Spleen (tissue), 11 donors: Measurements from ENCODE around the gene RAB35. TPM values are rescaled to one million over a fixed set of nuclear protein-coding genes. Genes with fewer than 3 reads are reported as not detected.
"Not testable (repeated sequence)": the region's sequence is repeated elsewhere in the genome, so short reads cannot be mapped to it uniquely, and the experiment has no call there.

ENCODE experiments used
- DNase-seq: peaks from one replicate; pipeline ENCODE4 v3.0.0-alpha.2; 2020
- H3K27ac ChIP-seq, 8 donors: fragments of 200-600 bp; sonication (generic) in 7 of 8; 1 replicate in 4 of 8; 2 replicates in 4 of 8; pipeline versions ENCODE4 v1.5.0 to v1.8.0; 2016 to 2021; ENCODE audit warnings: inconsistent platforms in 4 of 8, mild to moderate bottlenecking in 4 of 8, moderate library complexity in 1 of 8
- H3K27me3 ChIP-seq, 7 donors: fragments of 200-600 bp; sonication (generic) in 6 of 7; replicated peaks in 1 of 7; 1 replicate in 4 of 7; 2 replicates in 3 of 7; pipeline versions ENCODE4 v1.5.0 to v1.8.0; 2016 to 2021; ENCODE audit warnings: inconsistent platforms in 3 of 7, mild to moderate bottlenecking in 1 of 7
- H3K36me3 ChIP-seq, 6 donors: fragments of 200-600 bp; sonication (generic) in 5 of 6; 1 replicate in 4 of 6; 2 replicates in 2 of 6; pipeline versions ENCODE4 v1.5.0 to v1.8.0; 2016 to 2021; ENCODE audit warnings: inconsistent platforms in 2 of 6
- H3K4me1 ChIP-seq, 6 donors: fragments of 200-600 bp; sonication (generic) in 5 of 6; 1 replicate in 3 of 6; 2 replicates in 3 of 6; pipeline versions ENCODE4 v1.5.0 to v1.8.0; 2016 to 2021; ENCODE audit warnings: inconsistent platforms in 3 of 6
- H3K4me3 ChIP-seq, 8 donors: fragments of 200-600 bp; sonication (generic) in 7 of 8; 1 replicate in 4 of 8; 2 replicates in 4 of 8; pipeline versions ENCODE4 v1.5.0 to v1.8.0; 2016 to 2021; ENCODE audit warnings: inconsistent platforms in 4 of 8, mild to moderate bottlenecking in 4 of 8, moderate library complexity in 2 of 8
- H3K9me3 ChIP-seq, 8 donors: fragments of 200-600 bp; sonication (generic) in 7 of 8; 1 replicate in 4 of 8; 2 replicates in 4 of 8; pipeline versions ENCODE4 v1.5.0 to v1.8.0; 2016 to 2021; ENCODE audit warnings: inconsistent platforms in 4 of 8
- POLR2A ChIP-seq, 3 donors: fragments of 450-650 bp; IDR thresholded peaks; one replicate each; pipeline ENCODE4 v1.5.1; 2017; ENCODE audit warnings: antibody characterized with exemption in 3 of 3, mild to moderate bottlenecking in 1 of 3
- POLR2AphosphoS5 ChIP-seq, 3 donors: sonication (generic); formaldehyde crosslinking; IDR thresholded peaks; one replicate each; pipeline ENCODE4 v1.5.1; 2017; ENCODE audit warnings: antibody characterized with exemption in 3 of 3
- WGBS, 5 donors: extraction: QIAGEN DNeasy Blood & Tissue Kit in 3 of 5; methylation state at CpG; one replicate each; pipeline versions ENCODE4 v1.1.5 to v1.1.7; 2013 to 2018; 5-methylcytosine and 5-hydroxymethylcytosine counted together
- intact Hi-C: fragments of 100-400 bp; cut with DNase I; formaldehyde crosslinking; loops from one replicate; pipeline ENCODE4 v1.15.0; 2023; ENCODE audit warnings: low total_unique reads
- microRNA-seq, 3 donors: library from miRNA; unstranded; fragments of <30 nt; microRNA quantifications; one replicate each; pipeline versions ENCODE4 to v1.1.0, GENCODE V29; 2019 to 2020
- polyA plus RNA-seq, 3 donors: library from polyadenylated mRNA; stranded (reverse); fragments of 200-250 nt; gene quantifications; one replicate each; pipeline ENCODE4 v1.2.1, GENCODE V29; 2013
- small RNA-seq, 4 donors: library from RNA; depleted of rRNA; stranded (forward); fragments of <200 nt; gene quantifications; one replicate each; pipeline ENCODE3, GENCODE V24; 2016
- total RNA-seq, 7 donors: library from RNA; depleted of rRNA in 3 of 7; stranded (reverse); fragments of >200 nt in 3 of 7; fragmentation: NEBNext Ultra II Directional in 4 of 7; extraction: Animal tissue kit (Norgen Biotek cat#: 25700) in 4 of 7; gene quantifications; one replicate each; pipeline versions ENCODE4 v1.1.0 to v1.2.1, GENCODE V29; 2016 to 2021
- TF ChIP-seq, protein P1 (sequence below), 11 experiments: fragments of 200-600 bp in 7 of 11; fragments of 450-650 bp in 4 of 11; sonication (generic) in 4 of 11; IDR thresholded peaks in 8 of 11; conservative IDR thresholded peaks in 3 of 11; 1 replicate in 7 of 11; 2 replicates in 4 of 11; pipeline versions ENCODE4 v1.4.0 to v1.8.0; 2016 to 2021; ENCODE audit warnings: antibody characterized with exemption in 11 of 11, inconsistent platforms in 4 of 11, mild to moderate bottlenecking in 1 of 11
- donor health status: healthy with polysubstance abuse.
- donor health status: DM: no; HTN: no; CAD: no; lungs with moderate emphysema.
- donor health status: DM: no; HTN: no; CAD: no.
- donor health status: Bipolar disorder and iron deficiency.
- donor health status: healthy.
- donor health status: DM: no; HTN: no; CAD: no.
- donor health status: DM: yes; HTN: yes; CAD: no.

Gene RAB35
- total and polyA plus RNA-seq, 10 donors, result 14.8 to 69.8 (median 40.1) TPM

DNA sequence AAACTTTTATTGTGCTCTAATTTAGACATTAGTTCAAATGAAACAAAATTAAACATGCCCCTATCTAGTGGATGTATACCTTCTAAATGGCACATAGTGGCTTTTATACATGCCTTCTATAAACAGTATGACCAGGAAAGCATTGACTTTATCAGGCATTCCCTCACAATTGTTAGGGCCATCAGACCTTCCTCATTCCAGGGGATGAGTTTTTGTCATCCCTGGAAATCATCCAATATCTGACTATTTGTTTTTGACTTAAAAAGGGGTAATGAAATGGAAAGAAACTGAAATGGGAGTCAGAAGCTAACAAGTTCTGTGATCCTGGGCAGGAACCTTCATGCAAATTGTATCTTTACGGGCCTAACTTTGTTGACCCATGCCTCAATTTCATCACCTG, 69.5 kb downstream of the RAB35 start:
- no peak overlapping the region for H3K4me3 ChIP-seq
- 88 to 94% (median 91%) methylated on average over 1 of the region's 1 CpG for WGBS, 5 donors
- TF ChIP-seq POLR2A (IDR thresholded peaks at IDR 0.05), result no peak
- TF ChIP-seq POLR2AphosphoS5 (IDR thresholded peaks at IDR 0.05), result no peak
- TF ChIP-seq, protein P1, sequence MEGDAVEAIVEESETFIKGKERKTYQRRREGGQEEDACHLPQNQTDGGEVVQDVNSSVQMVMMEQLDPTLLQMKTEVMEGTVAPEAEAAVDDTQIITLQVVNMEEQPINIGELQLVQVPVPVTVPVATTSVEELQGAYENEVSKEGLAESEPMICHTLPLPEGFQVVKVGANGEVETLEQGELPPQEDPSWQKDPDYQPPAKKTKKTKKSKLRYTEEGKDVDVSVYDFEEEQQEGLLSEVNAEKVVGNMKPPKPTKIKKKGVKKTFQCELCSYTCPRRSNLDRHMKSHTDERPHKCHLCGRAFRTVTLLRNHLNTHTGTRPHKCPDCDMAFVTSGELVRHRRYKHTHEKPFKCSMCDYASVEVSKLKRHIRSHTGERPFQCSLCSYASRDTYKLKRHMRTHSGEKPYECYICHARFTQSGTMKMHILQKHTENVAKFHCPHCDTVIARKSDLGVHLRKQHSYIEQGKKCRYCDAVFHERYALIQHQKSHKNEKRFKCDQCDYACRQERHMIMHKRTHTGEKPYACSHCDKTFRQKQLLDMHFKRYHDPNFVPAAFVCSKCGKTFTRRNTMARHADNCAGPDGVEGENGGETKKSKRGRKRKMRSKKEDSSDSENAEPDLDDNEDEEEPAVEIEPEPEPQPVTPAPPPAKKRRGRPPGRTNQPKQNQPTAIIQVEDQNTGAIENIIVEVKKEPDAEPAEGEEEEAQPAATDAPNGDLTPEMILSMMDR (IDR thresholded peaks at IDR 0.05 in 8 of 11, conservative IDR thresholded peaks at IDR 0.05 in 3 of 11), result no peak
- H3K36me3 ChIP-seq, result no peaks in the 10 kb centered on the region
- H3K27ac ChIP-seq, result no peak overlapping the region
- H3K27me3 ChIP-seq, result no peaks in the 10 kb centered on the region
- intact Hi-C loops, result no loop called here
- H3K9me3 ChIP-seq, result no peaks in the 10 kb centered on the region
- no peaks in the 10 kb centered on the region for H3K4me1 ChIP-seq
- DNase-seq, result no peak

DNA sequence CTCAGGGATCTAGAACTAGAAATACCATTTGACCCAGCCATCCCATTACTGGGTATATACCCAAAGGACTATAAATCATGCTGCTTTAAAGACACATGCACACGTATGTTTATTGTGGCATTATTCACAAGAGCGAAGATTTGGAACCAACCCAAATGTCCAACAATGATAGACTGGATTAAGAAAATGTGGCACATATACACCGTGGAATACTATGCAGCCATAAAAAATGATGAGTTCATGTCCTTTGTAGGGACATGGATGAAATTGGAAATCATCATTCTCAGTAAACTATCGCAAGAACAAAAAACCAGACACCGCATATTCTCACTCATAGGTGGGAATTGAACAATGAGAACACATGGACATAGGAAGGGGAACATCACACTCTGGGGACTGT, 71.2 kb downstream of the RAB35 start:
- 81 to 97% (median 93%) methylated on average over 3 to 5 of the region's 5 CpGs for WGBS, 5 donors
- H3K36me3 ChIP-seq, H3K27me3 ChIP-seq, intact Hi-C loops, H3K4me1 ChIP-seq, DNase-seq, H3K27ac ChIP-seq, H3K9me3 ChIP-seq, H3K4me3 ChIP-seq: not testable (repeated sequence)

Small RNA genes within 50 kb of the gene (microRNA-seq; reads per million reads assigned to microRNA genes)
- gene MIR4498, result 0 to 0.57 (median 0.36) reads per million in 3 donors

Small RNA genes within 50 kb of the gene (small RNA-seq; reads per million reads assigned to genes)
- 0 reads per million in 4 donors for gene AC004812.1
- gene MIR4498, result 0 reads per million in 4 donors

Other genes starting within 250 kb of the RAB35 start
- 10 to 100 TPM; 12.9 to 54.3 (median 30.2) TPM for gene CIT, start 239.4 kb downstream of the RAB35 start, total RNA-seq
- gene CIT, start 239.4 kb downstream of the RAB35 start, polyA plus RNA-seq, result 1 to 10 TPM; 1.9 to 3.7 (median 2.0) TPM
- gene BICDL1, start 127.5 kb downstream of the RAB35 start, total RNA-seq, result 10 to 100 TPM in 2 of 7 donors, 1 to 10 TPM in 5; 4.5 to 16.0 (median 9.8) TPM
- 1 to 10 TPM; 5.8 to 9.0 (median 7.0) TPM for gene BICDL1, start 127.5 kb downstream of the RAB35 start, polyA plus RNA-seq
- 100 to 1,000 TPM in 4 of 7 donors, 10 to 100 TPM in 3; 91.6 to 131 (median 106) TPM for gene GCN1, start 78.0 kb upstream of the RAB35 start, total RNA-seq
- gene GCN1, start 78.0 kb upstream of the RAB35 start, polyA plus RNA-seq, result 10 to 100 TPM; 10.4 to 22.1 (median 14.5) TPM
- gene RPLP0, start 84.4 kb upstream of the RAB35 start, total RNA-seq, result 1,000 to 10,000 TPM; 1,023 to 1,741 (median 1,286) TPM
- gene RPLP0, start 84.4 kb upstream of the RAB35 start, polyA plus RNA-seq, result 1,000 to 10,000 TPM; 3,423 to 5,071 (median 3,908) TPM
- 100 to 1,000 TPM in 5 of 7 donors, 10 to 100 TPM in 2; 91.8 to 161 (median 149) TPM for gene PXN, start 149.0 kb upstream of the RAB35 start, total RNA-seq
- 10 to 100 TPM; 22.3 to 49.8 (median 35.6) TPM for gene PXN, start 149.0 kb upstream of the RAB35 start, polyA plus RNA-seq
- gene RNU4-2, start 175.2 kb upstream of the RAB35 start, total RNA-seq, result over 10,000 TPM in 4 of 7 donors, under 1 TPM in 3; under 0.01 to 20,748 (median 15,186) TPM
- not detected for gene RNU4-2, start 175.2 kb upstream of the RAB35 start, polyA plus RNA-seq
- gene RNU4-1, start 176.5 kb upstream of the RAB35 start, total RNA-seq, result 1,000 to 10,000 TPM in 4 of 7 donors, under 1 TPM in 2, not detected in 1; under 0.01 to 7,358 (median 2,736) TPM
- gene RNU4-1, start 176.5 kb upstream of the RAB35 start, polyA plus RNA-seq, result not detected
- gene SIRT4, start 185.6 kb upstream of the RAB35 start, total RNA-seq, result 1 to 10 TPM in 6 of 7 donors, under 1 TPM in 1; 0.66 to 2.6 (median 1.7) TPM
- gene SIRT4, start 185.6 kb upstream of the RAB35 start, polyA plus RNA-seq, result 1 to 10 TPM; 1.2 to 1.4 (median 1.3) TPM
- gene PLA2G1B, start 211.0 kb upstream of the RAB35 start, total RNA-seq, result 1 to 10 TPM in 3 of 7 donors, not detected in 4; 1.1 to 1.9 (median 1.4) TPM
- under 1 TPM; 0.29 to 0.83 (median 0.56) TPM for gene PLA2G1B, start 211.0 kb upstream of the RAB35 start, polyA plus RNA-seq